Measurements from ENCODE around the gene UBE3B. TPM values are rescaled to one million over a fixed set of nuclear protein-coding genes. Genes with fewer than 3 reads are reported as not detected.

The UBE3B gene
- total RNA-seq, 2 donors from 2014 or later: 32.0 to 39.8 TPM

DNA sequence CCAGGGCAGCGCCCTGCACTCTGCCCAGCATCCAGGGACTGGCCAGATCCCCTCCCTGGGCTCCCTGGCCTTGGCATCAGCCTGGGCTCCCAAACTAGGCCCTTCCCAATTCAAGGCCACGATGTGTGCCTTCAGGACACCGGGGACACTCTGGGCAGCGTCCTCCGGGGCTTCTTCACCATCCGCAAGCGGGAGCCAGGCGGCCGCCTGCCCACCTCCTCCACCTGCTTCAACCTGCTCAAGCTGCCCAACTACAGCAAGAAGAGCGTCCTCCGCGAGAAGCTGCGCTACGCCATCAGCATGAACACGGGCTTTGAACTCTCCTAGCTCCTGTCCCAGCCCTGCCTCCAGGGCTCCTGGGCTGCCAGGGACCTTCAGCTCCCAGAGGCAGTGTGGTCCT is 57.0 kb downstream of the UBE3B start:
- peaks cover 10% of the 10 kb centered on the region for H3K4me1 ChIP-seq (ENCODE audit: control insufficient read depth, insufficient read depth, low read length)

DNA sequence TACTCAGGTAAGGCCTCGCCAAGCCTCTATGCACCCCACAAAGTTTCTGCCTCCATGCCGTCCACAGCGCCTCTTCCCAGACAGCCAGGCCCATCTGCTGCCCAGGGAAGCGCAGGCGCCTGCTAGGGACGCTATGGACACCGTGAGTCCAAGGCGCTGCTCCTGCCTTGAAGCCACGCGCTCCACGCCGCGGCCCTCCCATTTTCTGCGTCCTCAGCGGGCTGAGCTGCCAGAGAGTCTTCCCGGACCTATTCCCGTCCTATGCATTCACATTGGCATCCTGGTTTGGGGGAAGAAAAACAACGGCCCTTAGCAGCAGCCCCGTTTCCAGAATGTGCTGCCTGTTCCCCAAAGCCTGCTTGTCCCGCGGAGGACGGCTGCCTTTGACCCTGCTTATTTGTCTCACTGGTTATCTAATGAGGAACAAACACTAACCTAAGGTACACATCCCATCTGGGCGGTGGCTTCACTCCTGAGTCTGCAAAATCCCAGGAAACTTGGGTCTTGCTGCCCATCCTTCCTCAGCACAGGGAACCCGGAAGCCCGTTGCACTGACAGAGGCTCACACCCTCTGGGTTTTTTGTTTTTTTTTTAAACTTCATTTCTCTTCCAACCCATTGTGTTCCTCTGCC is 57.9 kb downstream of the UBE3B start:
- Mint-ChIP-seq H3K27ac (peak overlapping the region; percentile 20), H3K9me3 (no peaks in the 10 kb centered on the region), H3K4me1 (no peaks in the 10 kb centered on the region), H3K36me3 (ENCODE audit: low read depth) (peaks cover 18% of the 10 kb centered on the region), H3K27me3 (ENCODE audit: insufficient read depth) (no peaks in the 10 kb centered on the region), H3K4me3 (no peak overlapping the region)
- H3K9ac ChIP-seq (ENCODE audit: extremely low read depth, low read length, poor library complexity, severe bottlenecking): no peak overlapping the region
- 92 to 93% methylated on average over 21 to 25 of the region's 25 CpGs for WGBS, 2 experiments (ENCODE audit: insufficient coverage in 1 of 2, insufficient read length in 1 of 2)
- no peak for DNase-seq
- peaks cover 2% of the 10 kb centered on the region for H3K4me1 ChIP-seq (ENCODE audit: control insufficient read depth, insufficient read depth, low read length)
- TF ChIP-seq, protein P1, sequence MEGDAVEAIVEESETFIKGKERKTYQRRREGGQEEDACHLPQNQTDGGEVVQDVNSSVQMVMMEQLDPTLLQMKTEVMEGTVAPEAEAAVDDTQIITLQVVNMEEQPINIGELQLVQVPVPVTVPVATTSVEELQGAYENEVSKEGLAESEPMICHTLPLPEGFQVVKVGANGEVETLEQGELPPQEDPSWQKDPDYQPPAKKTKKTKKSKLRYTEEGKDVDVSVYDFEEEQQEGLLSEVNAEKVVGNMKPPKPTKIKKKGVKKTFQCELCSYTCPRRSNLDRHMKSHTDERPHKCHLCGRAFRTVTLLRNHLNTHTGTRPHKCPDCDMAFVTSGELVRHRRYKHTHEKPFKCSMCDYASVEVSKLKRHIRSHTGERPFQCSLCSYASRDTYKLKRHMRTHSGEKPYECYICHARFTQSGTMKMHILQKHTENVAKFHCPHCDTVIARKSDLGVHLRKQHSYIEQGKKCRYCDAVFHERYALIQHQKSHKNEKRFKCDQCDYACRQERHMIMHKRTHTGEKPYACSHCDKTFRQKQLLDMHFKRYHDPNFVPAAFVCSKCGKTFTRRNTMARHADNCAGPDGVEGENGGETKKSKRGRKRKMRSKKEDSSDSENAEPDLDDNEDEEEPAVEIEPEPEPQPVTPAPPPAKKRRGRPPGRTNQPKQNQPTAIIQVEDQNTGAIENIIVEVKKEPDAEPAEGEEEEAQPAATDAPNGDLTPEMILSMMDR (conservative IDR thresholded peaks at IDR 0.05): no peak
- H3K9me3 ChIP-seq (ENCODE audit: control insufficient read depth, low read length): no peaks in the 10 kb centered on the region
- no peaks in the 10 kb centered on the region for H3K27me3 ChIP-seq (ENCODE audit: control insufficient read depth, insufficient read depth, low read length, poor library complexity, severe bottlenecking)
- H3K36me3 ChIP-seq (ENCODE audit: control insufficient read depth, insufficient read depth, low read length): peaks cover 9% of the 10 kb centered on the region
- no peak overlapping the region for H3K27ac ChIP-seq (ENCODE audit: low read depth, low read length)
- no peak overlapping the region for H3K4me3 ChIP-seq (ENCODE audit: low read length)

More for the DNA sequence above, 57.0 kb downstream of the UBE3B start:
- no peak overlapping the region for H3K4me3 Mint-ChIP-seq
- peaks cover 7% of the 10 kb centered on the region for H3K4me1 Mint-ChIP-seq
- DNase-seq: no peak
- Histone ChIP-seq H3K27ac (ENCODE audit: low read depth, low read length) (no peak overlapping the region), H3K36me3 (ENCODE audit: control insufficient read depth, insufficient read depth, low read length) (peaks cover 11% of the 10 kb centered on the region), H3K9ac (ENCODE audit: extremely low read depth, low read length, poor library complexity, severe bottlenecking) (no peak overlapping the region), H3K9me3 (ENCODE audit: control insufficient read depth, low read length) (no peaks in the 10 kb centered on the region), H3K27me3 (ENCODE audit: control insufficient read depth, insufficient read depth, low read length, poor library complexity, severe bottlenecking) (no peaks in the 10 kb centered on the region), H3K4me3 (ENCODE audit: low read length) (no peak overlapping the region)
- no peak overlapping the region for H3K27ac Mint-ChIP-seq
- H3K36me3 Mint-ChIP-seq (ENCODE audit: low read depth): peaks cover 25% of the 10 kb centered on the region
- H3K9me3 Mint-ChIP-seq: no peaks in the 10 kb centered on the region
- WGBS, 2 experiments (ENCODE audit: insufficient coverage in 1 of 2, insufficient read length in 1 of 2): 95 to 99% methylated on average over 12 to 15 of the region's 15 CpGs
- TF ChIP-seq, protein P1 (conservative IDR thresholded peaks at IDR 0.05): no peak
- H3K27me3 Mint-ChIP-seq (ENCODE audit: insufficient read depth): no peaks in the 10 kb centered on the region

DNA sequence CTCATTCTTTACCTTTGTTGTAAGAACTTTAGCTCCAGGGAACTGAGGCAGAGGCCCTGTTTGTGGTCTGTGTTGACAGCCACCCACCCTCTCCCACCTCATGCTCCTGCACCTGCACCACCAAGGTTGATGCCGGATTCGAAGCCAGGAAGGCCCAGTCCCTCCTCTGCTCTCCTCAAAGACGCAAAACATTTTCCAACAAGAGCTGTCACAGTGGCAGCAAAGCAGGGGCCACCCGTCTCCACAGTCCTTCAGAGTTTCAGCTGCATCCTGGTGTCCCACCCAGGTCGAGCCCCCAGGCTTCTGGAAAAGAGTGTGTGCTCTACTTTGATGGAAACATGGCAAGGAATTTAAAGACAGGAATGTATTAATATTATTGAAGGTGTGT is 58.4 kb downstream of the UBE3B start:
- TF ChIP-seq, protein P1 (conservative IDR thresholded peaks at IDR 0.05): no peak
- no peaks in the 10 kb centered on the region for H3K9me3 Mint-ChIP-seq
- Histone ChIP-seq H3K27me3 (ENCODE audit: control insufficient read depth, insufficient read depth, low read length, poor library complexity, severe bottlenecking) (no peaks in the 10 kb centered on the region), H3K9ac (ENCODE audit: extremely low read depth, low read length, poor library complexity, severe bottlenecking) (no peak overlapping the region), H3K36me3 (ENCODE audit: control insufficient read depth, insufficient read depth, low read length) (peaks cover 4% of the 10 kb centered on the region), H3K9me3 (ENCODE audit: control insufficient read depth, low read length) (no peaks in the 10 kb centered on the region), H3K27ac (ENCODE audit: low read depth, low read length) (no peak overlapping the region), H3K4me1 (ENCODE audit: control insufficient read depth, insufficient read depth, low read length) (no peaks in the 10 kb centered on the region), H3K4me3 (ENCODE audit: low read length) (no peak overlapping the region)
- WGBS, 2 experiments (ENCODE audit: insufficient coverage in 1 of 2, insufficient read length in 1 of 2): 89 to 100% methylated on average over 2 to 5 of the region's 5 CpGs
- no peak for DNase-seq
- H3K4me1 Mint-ChIP-seq: no peaks in the 10 kb centered on the region
- H3K27ac Mint-ChIP-seq: no peak overlapping the region
- H3K36me3 Mint-ChIP-seq (ENCODE audit: low read depth): peaks cover 16% of the 10 kb centered on the region
- no peaks in the 10 kb centered on the region for H3K27me3 Mint-ChIP-seq (ENCODE audit: insufficient read depth)
- H3K4me3 Mint-ChIP-seq: no peak overlapping the region
